ENCODE measurements around the gene PRKCB.

GRCh38 chr16:24002619-24003018 is 166.8 kb downstream of the PRKCB start:
- TF ChIP-seq POLR2AphosphoS5 (IDR thresholded peaks at IDR 0.05; ENCODE audit: low read depth, low read length) (no peak), TAF1 (IDR thresholded peaks at IDR 0.05; ENCODE audit: borderline replicate concordance, insufficient read depth, low read length) (no peak), REST (IDR thresholded peaks at IDR 0.05; ENCODE audit: insufficient read depth in 1 of 2, low read depth in 2 of 2, low read length in 2 of 2) (no peak), SIN3A (IDR thresholded peaks at IDR 0.05; ENCODE audit: borderline replicate concordance, insufficient read depth, low read length) (no peak)

Measured in PFSK-1 (cell line).